Activated effector memory CD4-positive, alpha-beta T cell treated with Interleukin-2 at 50 U/mL for 16 hours (primary cell): ENCODE measurements around the gene ASB13.
"Not testable (repeated sequence)": the region's sequence is repeated elsewhere in the genome, so short reads cannot be mapped to it uniquely, and the experiment has no call there.

Experiments
- DNase-seq: peaks from one replicate; pipeline ENCODE4 v3.0.0-alpha.2; 2020

ASB13 gene

DNA sequence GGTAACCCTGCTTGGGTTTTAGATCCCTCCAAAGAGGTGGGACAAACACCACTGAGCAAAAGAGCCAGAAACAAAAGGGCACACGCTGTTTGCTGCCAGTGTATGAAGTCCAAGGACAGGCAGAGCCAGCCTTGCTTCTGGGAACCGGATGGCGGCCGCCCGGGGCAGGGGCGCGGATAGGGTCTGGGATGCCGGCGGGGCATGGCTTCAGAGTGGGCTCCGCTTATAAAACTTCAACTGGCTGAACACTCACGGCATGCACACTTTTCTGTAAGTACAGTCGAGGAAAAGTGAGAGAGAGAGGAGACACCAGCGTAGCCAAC, 62.6 kb downstream of the ASB13 start:
- DNase-seq = no peak

DNA sequence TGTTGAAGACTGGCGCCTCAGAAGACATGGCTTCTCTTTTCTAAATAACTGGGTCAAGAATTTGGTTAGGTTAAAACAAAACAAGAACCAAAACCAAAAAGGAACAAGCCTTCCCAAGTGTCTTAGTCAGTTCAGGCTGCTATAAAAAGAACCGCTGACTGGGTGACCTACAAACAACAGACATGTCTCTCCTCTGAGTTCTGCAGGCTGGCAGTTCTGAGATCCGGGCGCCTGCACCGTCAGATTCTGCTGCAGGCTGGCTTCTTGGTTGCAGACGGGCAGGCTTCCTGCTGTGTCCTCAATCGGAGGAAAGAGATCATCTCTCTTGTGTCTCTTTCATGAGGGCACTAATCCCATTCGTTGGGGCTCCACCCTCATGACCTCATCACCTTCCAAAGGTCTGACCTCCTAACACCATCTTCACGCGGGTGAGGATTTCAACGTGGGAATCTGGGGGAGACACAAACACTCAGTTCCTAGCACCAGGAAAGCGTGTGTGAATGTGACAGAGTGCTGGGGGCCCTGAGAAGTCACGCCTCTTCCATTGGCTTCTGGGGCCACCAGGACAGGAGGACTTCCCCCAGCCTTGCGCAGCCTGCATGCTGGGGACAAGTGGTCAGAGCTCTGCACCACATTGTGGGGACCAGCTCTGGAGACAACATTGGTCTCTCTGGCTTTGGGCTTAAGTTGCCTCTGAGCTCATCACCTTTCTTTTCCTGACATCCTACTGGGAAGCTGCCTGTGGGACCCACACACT, 63.1 kb downstream of the ASB13 start:
- DNase-seq = no peak

DNA sequence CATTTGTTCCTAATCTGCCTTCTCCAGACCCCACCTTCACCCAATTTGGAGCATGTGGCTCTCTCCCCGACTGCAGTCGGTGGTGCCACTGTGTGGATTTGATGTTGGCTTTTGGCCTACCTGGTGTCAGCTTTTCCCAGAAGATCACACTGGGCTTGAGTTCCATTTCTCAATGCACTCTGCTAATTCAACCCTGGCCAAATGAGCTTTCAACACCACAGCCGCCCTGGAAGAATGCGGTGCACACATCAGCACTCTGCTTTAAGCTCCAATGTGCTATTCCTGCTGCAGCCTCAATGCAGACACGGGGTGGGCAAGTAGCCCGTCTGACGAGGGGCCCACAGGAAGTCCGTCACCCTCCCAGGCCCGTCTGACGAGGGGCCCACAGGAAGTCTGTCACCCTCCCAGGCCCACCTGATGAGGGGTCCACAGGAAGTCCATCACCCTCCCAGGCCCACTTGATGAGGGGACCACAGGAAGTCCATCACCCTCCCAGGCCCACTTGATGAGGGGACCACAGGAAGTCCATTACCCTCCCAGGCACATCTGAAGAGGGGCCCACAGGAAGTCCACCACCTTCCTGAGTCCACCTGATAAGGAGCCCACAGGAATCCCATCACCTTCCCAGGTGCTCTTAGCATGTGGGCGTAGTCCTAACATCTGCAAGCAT, 64.4 kb downstream of the ASB13 start:
- DNase-seq = no peak

DNA sequence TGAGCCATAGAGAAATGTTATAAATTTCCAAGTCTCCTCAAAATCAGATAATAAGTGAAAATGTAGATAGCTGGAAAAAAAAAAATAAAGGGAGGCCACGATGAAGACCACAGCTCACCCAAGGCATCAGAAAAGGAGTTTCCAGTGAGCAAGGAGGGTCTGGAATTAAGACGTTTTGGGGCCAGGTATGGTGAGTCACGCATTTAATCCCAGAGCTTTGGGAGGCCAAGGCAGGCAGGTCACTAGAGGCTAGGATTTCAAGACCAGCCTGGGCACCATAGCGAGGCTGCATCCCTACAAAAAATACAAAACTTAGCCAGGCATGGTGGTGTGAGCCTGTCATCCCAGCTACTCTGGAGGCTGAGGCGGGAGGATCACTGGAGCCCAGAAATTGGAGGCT, 65.5 kb downstream of the ASB13 start:
- DNase-seq = no peak

DNA sequence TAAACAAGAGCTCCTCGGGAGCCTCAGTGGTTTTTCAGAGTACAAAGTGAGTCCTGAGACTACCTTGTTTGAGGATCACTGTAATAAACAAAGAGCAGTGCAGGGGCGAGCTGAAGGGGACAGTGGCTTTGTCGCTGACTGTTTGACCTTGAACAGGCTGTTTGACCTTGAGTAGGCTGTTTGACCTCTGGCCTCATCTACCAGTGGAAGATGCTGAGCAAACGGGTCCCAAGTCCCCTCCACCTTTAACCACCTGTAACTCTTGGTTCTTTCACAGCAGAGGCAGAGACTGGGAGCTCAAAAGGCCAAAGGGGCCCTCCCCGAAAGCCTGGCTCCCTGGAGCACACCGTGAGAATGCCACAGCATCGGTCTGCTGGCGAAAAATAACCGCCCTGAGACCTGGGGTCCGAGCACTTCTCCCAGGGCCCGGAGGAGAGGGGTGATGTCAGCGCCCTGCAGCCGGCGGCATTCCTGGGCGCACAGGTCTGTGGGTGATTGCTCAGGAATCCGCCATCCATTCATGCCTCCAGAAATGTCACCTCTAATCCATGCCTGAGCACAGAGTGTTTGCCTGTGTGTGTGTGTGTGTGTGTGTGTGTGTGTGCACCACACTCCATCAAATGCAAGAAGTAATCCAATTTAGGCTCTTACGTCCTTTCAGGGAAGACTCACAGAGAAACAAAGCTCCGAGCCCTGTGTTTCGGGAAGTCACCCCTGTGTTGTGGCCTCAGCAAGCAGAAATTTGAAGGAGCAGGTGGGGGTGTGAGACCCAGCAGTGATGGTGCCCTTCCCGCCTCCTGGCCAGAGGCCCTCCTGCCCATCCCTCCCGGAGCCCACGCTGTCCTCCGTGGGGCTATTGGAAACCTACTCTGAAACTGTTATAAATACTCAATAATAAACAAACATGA, 66.5 kb downstream of the ASB13 start:
- DNase-seq = no peak

DNA sequence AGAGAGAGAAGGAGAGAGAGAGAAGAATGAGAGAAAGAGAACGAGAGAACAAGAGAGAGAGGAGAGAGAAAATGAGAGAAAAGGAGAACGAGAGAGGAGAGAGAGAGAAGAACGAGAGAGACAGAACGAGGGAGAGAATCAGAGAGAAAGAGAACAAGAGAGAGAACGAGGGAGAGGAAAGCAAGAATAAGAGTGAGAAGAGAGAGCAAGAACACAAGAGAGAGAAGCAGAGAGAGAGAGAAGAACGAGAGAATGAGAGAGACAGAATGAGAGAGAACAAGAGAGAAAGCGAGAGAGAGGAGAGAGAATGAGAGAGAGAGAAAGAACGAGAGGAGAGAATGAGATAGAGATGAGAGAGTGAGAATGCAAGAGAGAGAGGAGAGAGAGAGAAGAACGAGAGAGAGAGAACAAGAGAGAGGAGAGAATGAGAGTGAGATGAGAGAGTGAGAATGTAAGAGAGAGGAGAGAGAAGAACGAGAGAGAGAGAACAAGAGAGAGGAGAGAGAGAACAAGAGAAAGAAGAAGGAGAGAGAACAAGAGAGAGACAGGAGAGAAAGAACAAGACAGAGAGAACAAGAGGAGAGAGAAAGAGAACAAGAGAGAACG, 68.2 kb downstream of the ASB13 start:
- no peak for DNase-seq

DNA sequence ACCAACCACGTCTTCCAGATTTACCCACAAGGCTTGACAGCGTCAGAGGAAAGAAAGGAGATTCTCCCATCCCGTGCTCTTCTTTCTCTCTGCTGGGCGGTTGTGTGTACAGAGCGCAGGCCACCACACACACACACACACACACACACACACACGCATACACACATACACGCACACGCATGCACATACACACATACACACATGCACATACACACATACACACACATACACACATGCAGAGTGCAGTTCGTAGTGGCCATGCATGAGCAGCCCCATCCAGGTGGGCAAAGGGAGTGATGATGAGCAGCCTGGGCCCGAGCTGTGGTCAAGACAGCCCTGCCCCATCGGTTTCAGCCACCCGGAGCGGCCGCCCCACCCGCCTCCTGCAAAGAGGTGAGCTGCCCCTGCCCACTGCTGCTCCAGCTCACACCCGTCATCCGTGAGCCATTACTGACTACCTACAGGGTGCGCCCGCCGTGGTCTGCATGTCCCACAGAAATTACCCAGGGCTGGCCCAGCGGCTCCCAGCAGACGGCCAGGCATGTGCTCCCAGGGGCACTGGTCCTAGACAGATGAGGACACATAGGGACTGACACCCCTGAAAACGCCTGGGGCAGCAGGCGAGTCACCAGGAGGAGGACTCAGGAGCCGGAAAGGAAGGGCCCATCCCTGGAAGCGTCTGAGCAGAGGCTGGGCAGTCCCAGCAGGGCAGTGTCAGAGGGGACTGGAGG, 69.6 kb downstream of the ASB13 start:
- no peak for DNase-seq

DNA sequence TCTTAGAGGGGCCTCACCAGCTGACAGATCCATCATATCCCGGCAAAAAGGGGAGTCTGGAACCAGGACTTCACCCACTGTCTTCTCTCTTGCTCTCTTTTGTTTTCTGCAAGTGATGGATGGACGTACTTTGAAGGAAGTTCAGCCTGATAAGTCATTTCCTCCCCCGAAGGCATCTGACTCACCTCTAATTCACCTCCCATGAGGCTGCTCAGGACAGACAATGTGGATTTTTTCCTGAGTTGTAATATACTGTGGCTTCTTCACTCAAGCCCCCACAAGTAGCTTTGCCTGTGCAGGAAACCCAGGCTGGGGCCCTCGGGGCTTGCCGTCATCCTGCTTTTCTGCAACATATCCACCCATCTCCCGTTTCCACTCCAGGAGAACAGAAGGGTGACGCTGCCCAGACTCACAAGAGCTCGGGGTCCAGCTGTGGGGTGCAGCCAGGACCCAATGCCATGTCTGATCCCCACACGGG, 70.4 kb downstream of the ASB13 start:
- no peak for DNase-seq

DNA sequence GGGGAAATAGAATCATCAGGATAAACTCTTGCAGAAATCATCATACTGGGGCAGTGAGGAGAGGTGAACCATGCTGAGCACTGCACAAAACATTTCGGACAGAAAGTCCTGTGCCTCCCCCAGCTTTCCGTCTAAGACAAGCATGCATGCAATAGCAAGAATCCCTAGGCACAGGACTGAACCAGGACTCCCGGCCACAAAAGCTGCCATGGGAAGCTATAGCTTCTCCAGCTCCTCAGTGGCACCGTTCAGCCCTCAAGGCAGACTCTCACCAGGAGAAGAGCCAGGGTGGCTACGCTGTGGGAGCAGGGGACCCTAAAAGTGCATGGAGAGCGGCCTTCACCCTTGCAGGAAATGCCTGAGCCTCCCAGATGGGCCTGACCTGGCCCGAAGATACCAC, 70.8 kb downstream of the ASB13 start:
- no peak for DNase-seq

DNA sequence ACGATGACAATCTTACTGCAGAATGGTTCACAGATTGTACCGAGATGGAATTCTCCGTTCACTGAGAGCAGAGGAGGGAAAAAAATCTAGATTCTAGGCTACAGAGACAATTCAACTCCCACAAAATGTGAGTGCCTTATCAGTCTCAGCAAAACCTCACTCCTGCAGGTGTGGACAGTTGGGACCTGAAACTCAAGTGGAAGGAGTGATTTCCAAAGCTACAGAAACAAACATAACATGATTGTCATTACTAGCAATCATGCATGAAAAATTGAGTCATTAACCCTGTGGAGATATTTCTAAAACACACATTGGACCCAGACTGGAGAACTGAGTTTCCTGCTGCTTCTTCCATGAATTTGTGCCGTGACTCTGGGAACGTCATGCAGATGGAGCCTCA, 71.3 kb downstream of the ASB13 start:
- DNase-seq = no peak

DNA sequence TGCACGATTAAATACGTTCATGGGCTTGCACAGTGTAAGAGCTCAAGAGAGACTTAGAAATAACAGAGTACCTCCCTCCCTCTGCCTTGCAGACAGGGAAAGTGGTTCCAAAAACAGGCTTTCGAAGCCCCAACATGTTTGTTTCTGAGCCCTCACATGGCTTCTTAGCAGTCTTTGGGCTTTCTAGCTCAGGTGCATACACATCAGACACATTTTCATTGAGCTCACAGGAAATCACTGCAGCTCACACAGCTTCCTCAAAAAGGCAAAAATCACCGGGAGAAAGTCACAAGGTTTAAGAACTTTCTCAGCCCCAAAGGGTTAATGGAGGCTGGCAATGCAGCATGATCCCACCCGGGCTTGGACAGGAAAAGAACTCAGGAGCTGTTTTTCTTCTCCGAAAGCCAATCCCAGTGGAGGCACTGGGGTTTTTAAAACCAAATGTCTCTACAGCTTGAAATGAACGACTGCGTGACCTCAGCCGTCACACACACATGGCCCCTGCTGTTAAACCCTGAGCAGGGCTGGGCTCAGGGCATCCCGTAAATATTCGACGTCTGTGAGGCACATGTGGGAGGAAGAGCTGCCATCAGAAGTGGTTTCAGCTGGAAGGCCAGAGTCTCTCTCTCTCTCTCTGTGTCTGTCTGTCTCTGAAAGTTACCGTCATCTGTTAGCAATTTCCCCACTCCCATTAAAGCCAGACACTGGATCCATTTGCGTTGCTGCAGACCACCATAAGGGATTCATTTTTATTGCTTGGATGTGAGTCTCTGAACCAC, 71.9 kb downstream of the ASB13 start:
- no peak for DNase-seq

DNA sequence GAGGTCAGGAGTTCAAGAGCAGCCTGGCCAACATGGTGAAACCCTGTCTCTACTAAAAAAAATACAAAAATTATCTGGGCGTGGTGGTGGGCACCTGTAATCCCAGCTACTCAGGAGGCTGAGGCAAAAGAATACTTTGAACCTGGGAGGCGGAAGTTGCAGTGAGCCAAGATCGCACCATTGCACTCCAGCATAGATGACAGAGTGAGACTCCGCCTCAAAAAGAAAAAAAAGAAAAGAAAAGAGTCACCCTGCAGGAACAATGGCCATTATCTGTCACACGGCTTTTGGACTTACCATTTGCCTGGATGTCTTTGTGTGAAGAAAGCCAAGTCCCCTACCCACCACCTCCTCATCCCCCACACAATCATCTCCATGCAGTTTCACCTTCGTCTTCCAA, 73.0 kb downstream of the ASB13 start:
- not testable (repeated sequence) for DNase-seq

DNA sequence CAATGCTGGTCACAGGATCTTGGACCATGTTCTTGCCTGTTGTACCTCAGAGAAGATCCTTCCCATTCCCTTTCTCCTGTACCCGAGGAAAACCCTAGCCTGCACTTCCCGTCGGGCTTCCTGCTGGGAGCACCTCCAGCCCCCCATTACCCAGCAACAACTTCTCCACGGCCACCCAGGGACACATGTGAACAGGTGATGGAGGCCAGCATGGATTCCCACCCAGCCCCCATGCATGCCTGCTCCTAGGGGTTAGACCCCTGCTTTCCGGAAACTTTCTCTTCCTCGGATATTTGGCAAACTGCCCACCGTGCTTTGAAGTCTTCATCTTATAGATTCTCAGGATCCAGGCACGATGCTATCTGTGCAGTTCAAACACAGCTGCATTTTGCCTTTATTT, 74.3 kb downstream of the ASB13 start:
- no peak for DNase-seq

DNA sequence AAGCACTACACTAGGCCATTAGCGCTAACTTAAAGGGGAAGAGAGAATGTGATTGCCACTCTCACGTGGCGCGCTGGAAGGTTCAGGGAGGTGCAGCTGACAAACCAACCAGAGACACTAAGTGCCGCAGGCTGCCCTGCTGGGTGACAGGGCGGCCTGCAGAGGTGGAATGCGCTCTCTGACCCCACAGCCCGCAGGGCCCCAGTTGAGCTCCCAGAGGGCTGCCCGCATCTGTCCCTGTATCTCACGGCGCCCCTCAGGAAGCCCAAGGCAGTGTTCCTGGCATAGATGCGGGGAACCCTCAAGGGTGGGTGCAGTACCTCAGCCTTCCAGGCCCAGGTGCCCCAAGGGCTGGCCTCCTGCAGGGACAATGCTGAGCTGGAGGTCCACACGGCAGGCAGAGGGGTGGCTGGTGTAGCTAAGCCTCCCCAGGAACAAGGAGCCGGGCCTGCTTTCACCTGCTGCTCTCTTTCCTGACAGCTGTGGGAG, 75.0 kb downstream of the ASB13 start:
- DNase-seq = no peak

DNA sequence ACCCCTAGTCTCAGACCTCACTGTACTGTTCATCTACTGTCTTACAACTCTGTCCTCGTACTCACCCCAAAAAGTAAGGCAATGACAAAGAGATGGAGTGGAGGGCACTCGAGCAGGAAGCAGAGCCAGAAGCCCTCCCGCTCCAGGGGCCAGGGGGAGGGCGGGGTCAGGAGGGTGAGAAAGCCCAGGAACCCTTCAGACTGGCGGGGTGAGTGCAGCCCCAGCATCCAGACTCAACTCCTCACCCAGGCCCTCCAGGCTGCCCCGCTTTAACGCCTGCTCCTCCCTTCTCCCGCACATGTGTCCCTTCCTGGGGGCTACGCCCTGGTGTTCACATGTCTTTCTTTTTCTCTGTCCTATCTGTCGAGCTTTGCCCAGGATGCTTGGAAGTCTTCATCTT, 75.6 kb downstream of the ASB13 start:
- DNase-seq = no peak

DNA sequence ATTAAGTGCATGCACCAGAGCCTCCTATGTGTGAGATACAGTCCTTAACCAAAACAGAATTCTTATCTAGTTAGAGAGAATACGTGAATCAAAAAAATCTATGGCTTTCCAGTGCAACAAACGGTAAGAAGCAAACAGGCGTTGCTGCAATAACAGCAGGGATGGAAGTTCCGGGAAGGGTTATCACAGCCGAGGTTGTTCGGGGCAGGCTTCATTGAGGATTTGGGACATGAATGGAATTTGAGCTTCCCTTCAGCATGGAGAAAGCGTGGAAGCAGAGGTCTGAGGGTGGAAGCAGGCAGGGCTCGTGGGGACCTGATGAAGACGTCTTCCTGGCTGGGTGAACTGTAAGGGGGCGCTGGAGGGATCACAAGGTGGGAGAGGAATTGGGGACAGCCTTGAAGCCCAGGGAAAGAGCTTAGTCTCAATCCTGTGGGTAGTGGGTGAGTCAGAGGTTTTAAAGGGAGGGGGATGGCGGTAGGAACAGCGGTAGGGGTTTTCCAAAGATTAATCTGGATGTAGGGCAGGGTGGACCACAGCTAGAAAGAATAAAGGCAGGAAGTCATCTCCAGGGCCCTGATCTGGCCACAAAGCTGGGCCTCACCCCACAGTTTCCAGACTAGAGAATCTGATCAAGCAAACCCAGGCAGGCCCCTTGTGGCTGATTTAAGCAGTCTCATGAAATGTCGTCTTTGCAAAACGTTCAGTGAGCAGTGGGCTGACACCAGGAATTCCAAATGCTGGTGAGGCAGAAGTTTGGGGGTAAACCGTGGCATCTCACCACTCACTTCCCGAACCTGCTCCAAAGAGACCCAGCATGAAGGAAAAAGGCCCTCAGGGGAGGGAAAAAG, 76.5 kb downstream of the ASB13 start:
- DNase-seq = no peak

DNA sequence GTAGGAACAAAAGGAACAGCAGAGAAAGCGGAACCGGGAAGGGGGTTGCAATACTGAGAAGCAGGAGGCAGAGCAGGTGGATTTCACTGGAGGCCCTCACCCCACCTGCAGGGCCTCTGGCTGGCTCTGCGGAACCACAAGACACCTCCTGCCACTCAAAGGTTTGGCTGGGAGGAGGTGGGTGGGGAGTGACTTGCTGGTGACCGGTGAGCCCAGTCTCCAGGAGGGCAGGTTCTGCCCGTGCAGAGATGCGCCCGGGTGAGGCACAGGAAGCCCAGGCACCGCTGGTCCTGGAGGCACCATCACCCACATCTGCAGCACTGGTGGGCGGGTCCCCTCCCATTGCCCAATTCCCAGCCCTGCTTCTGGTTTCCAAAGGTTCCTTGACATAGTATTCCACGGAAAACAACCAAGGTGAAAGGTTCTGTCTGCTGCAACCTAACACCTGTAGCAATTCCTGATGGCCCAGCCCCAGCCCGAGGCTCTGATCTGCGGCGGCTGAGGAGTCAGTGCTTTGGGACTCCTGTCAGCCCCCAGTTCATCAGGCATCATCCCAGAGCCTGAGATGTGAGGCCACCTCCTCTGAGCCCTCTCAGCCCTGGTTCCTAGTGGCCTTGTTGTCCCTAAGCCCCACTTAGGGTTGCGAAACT, 77.3 kb downstream of the ASB13 start:
- no peak for DNase-seq
